Hepatocyte (in vitro differentiated cells): ENCODE measurements around the gene UCHL5.

Source experiments
- EZH2 ChIP-seq: fragments of 200-600 bp; sonication (generic); IDR thresholded peaks from 2 replicates; pipeline ENCODE4 v1.6.1; 2016; ENCODE audit warnings: antibody characterized with exemption, mild to moderate bottlenecking, borderline replicate concordance
- TF ChIP-seq, protein P1 (sequence below): fragments of 200-600 bp; sonication (generic); IDR thresholded peaks from 2 replicates; pipeline ENCODE4 v1.5.1; 2016; ENCODE audit warnings: antibody characterized with exemption, mild to moderate bottlenecking; ENCODE audit not compliant: poor library complexity

DNA sequence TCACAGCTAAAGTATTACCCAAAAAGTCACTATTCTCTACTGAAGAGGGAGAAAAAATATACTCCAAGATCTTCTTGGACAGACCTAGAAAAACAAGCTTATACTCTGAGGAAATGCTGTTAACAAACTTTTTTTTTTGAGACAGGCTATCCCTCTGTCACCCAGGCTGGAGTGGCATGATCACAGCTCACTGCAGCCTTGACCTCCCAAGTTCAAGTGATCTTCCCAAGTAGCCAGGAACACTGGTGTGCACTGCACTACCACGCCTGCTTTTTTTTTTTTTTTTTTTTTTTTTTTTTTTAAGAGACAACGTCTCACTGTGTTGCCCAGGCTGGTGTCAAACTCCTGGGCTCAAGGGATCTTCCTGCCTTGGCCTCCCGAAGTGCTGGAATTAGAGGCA lies 28.7 kb upstream of the UCHL5 start:
- TF ChIP-seq, protein P1, sequence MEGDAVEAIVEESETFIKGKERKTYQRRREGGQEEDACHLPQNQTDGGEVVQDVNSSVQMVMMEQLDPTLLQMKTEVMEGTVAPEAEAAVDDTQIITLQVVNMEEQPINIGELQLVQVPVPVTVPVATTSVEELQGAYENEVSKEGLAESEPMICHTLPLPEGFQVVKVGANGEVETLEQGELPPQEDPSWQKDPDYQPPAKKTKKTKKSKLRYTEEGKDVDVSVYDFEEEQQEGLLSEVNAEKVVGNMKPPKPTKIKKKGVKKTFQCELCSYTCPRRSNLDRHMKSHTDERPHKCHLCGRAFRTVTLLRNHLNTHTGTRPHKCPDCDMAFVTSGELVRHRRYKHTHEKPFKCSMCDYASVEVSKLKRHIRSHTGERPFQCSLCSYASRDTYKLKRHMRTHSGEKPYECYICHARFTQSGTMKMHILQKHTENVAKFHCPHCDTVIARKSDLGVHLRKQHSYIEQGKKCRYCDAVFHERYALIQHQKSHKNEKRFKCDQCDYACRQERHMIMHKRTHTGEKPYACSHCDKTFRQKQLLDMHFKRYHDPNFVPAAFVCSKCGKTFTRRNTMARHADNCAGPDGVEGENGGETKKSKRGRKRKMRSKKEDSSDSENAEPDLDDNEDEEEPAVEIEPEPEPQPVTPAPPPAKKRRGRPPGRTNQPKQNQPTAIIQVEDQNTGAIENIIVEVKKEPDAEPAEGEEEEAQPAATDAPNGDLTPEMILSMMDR: no peak
- no peak for TF ChIP-seq EZH2
